Uterus (tissue), 4 donors: ENCODE results near the gene BTBD6. TPM values are rescaled to one million over a fixed set of nuclear protein-coding genes. Genes with fewer than 3 reads are reported as not detected.

ENCODE experiments used
- DNase-seq, 2 donors: peaks; one replicate each; pipeline ENCODE4 v3.0.0-alpha.2; 2019 to 2020
- H3K27ac ChIP-seq, 2 donors: fragments of 200-600 bp; sonication (generic); 1 replicate in 1 of 2; 2 replicates in 1 of 2; pipeline ENCODE4 v1.5.1; 2016 to 2018
- H3K27me3 ChIP-seq, 2 donors: fragments of 200-600 bp; sonication (generic); one replicate each; pipeline ENCODE4 v1.5.1; 2018 to 2019; ENCODE audit warnings: control low read depth in 1 of 2
- H3K36me3 ChIP-seq, 2 donors: fragments of 200-600 bp; sonication (generic); one replicate each; pipeline ENCODE4 v1.5.1; 2019; ENCODE audit warnings: control low read depth in 1 of 2
- H3K4me1 ChIP-seq, 2 donors: fragments of 200-600 bp; sonication (generic); one replicate each; pipeline ENCODE4 v1.5.1; 2018 to 2019; ENCODE audit warnings: control low read depth in 1 of 2
- H3K4me3 ChIP-seq, 2 donors: fragments of 200-600 bp; sonication (generic); 1 replicate in 1 of 2; 2 replicates in 1 of 2; pipeline ENCODE4 v1.5.1; 2018 to 2019; ENCODE audit warnings: mild to moderate bottlenecking in 1 of 2
- H3K9me3 ChIP-seq, 2 donors: fragments of 200-600 bp; sonication (generic); one replicate each; pipeline ENCODE4 v1.5.1; 2019; ENCODE audit warnings: control low read depth in 1 of 2
- CTCF ChIP-seq, 4 experiments: fragments of 200-600 bp in 2 of 4; fragments of 450-650 bp in 2 of 4; sonication (generic) in 2 of 4; IDR thresholded peaks; one replicate each; pipeline ENCODE4 v1.5.1; 2016 to 2019; ENCODE audit warnings: antibody characterized with exemption in 4 of 4, mild to moderate bottlenecking in 2 of 4, moderate library complexity in 1 of 4
- POLR2A ChIP-seq, 2 donors: fragments of 450-650 bp; IDR thresholded peaks; one replicate each; pipeline ENCODE4 v1.6.1; 2016; ENCODE audit warnings: antibody characterized with exemption in 2 of 2, mild to moderate bottlenecking in 1 of 2, moderate library complexity in 1 of 2
- intact Hi-C: fragments of 100-400 bp; cut with DNase I; formaldehyde crosslinking; loops from one replicate; pipeline ENCODE4 v1.15.1; 2023; ENCODE audit warnings: low total_unique reads
- total RNA-seq, 4 donors: library from RNA; depleted of rRNA in 3 of 4; stranded (reverse); fragments of >200 nt in 3 of 4; gene quantifications; one replicate each; pipeline versions ENCODE4 v1.1.0 to v1.2.4, GENCODE V29; 2014 to 2023
- donor health status: DM: yes; HTN: yes; CAD: no.

BTBD6 gene
- total RNA-seq, 4 donors from 2014 or later, result 12.8 to 41.9 (median 27.9) TPM

GRCh38 chr14:105282098-105282725, 33.9 kb downstream of the BTBD6 start:
- Histone ChIP-seq H3K36me3 (no peaks in the 10 kb centered on the region), H3K4me3 (no peak overlapping the region), H3K27ac (no peak overlapping the region), H3K9me3 (no peaks in the 10 kb centered on the region), H3K27me3 (no peaks in the 10 kb centered on the region), H3K4me1 (no peaks in the 10 kb centered on the region)
- TF ChIP-seq CTCF (IDR thresholded peaks at IDR 0.05) (no peak), POLR2A (IDR thresholded peaks at IDR 0.05) (no peak)
- intact Hi-C loops, result no loop called here
- no peak for DNase-seq

- no peaks in the 10 kb centered on the region for H3K36me3 ChIP-seq
- no peak overlapping the region for H3K27ac ChIP-seq
- no peak for TF ChIP-seq POLR2A (IDR thresholded peaks at IDR 0.05)
- no peak for TF ChIP-seq CTCF (IDR thresholded peaks at IDR 0.05)
- no peak for DNase-seq
- intact Hi-C loops, result no loop called here
- no peaks in the 10 kb centered on the region for H3K9me3 ChIP-seq
- no peaks in the 10 kb centered on the region for H3K27me3 ChIP-seq
- H3K4me3 ChIP-seq, result no peak overlapping the region
- no peaks in the 10 kb centered on the region for H3K4me1 ChIP-seq
These were observed 34.7 kb downstream of the BTBD6 start for GRCh38 chr14:105283028-105283427.

GRCh38 chr14:105283899-105284298, 35.6 kb downstream of the BTBD6 start:
- intact Hi-C loops, result no loop called here

GRCh38 chr14:105285174-105285573, 36.8 kb downstream of the BTBD6 start:
- Histone ChIP-seq H3K36me3 (no peaks in the 10 kb centered on the region), H3K4me3 (no peak overlapping the region), H3K27ac (no peak overlapping the region), H3K27me3 (no peaks in the 10 kb centered on the region), H3K9me3 (no peaks in the 10 kb centered on the region), H3K4me1 (no peaks in the 10 kb centered on the region)
- DNase-seq, result no peak
- intact Hi-C loops, result no loop called here
- TF ChIP-seq CTCF (IDR thresholded peaks at IDR 0.05) (no peak), POLR2A (IDR thresholded peaks at IDR 0.05) (no peak)

More at GRCh38 chr14:105283899-105284298, 35.6 kb downstream of the BTBD6 start:
- TF ChIP-seq CTCF (IDR thresholded peaks at IDR 0.05), result no peak
- no peak for TF ChIP-seq POLR2A (IDR thresholded peaks at IDR 0.05)
- no peak for DNase-seq
- H3K27ac ChIP-seq, result no peak overlapping the region
- no peaks in the 10 kb centered on the region for H3K27me3 ChIP-seq
- H3K4me3 ChIP-seq, result no peak overlapping the region
- H3K4me1 ChIP-seq, result no peaks in the 10 kb centered on the region
- no peaks in the 10 kb centered on the region for H3K9me3 ChIP-seq
- no peaks in the 10 kb centered on the region for H3K36me3 ChIP-seq

GRCh38 chr14:105286759-105287144, 38.4 kb downstream of the BTBD6 start:
- no peak for TF ChIP-seq CTCF (IDR thresholded peaks at IDR 0.05)
- TF ChIP-seq POLR2A (IDR thresholded peaks at IDR 0.05), result no peak
- no peak for DNase-seq
- H3K9me3 ChIP-seq, result no peaks in the 10 kb centered on the region
- no peaks in the 10 kb centered on the region for H3K27me3 ChIP-seq
- no peaks in the 10 kb centered on the region for H3K36me3 ChIP-seq
- intact Hi-C loops, result no loop called here
- no peaks in the 10 kb centered on the region for H3K4me1 ChIP-seq
- no peak overlapping the region for H3K4me3 ChIP-seq
- no peak overlapping the region for H3K27ac ChIP-seq
